ENCODE results near the gene FBXW11.

DNA sequence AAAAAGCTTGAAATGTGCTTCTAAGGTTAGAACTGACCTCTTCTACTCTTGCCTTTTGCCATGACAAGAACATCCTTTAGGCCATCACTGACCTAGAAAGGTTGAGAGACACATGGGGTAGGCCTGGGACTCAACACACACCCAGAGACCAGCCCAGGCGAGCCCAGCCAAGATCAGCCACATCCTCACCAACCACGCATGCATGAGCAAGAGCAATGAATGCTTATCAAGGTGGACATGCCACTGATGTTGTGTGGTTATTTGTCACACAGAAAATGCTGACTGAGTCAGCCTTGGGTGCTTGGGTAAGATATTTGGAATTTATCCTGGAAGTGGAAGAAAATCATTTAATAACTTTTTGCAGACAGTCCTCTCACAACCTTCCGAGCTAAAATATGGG lies 181.4 kb downstream of the FBXW11 start:
- no peak for TF ChIP-seq POLR2A (IDR thresholded peaks at IDR 0.05)
- TF ChIP-seq, protein P1, sequence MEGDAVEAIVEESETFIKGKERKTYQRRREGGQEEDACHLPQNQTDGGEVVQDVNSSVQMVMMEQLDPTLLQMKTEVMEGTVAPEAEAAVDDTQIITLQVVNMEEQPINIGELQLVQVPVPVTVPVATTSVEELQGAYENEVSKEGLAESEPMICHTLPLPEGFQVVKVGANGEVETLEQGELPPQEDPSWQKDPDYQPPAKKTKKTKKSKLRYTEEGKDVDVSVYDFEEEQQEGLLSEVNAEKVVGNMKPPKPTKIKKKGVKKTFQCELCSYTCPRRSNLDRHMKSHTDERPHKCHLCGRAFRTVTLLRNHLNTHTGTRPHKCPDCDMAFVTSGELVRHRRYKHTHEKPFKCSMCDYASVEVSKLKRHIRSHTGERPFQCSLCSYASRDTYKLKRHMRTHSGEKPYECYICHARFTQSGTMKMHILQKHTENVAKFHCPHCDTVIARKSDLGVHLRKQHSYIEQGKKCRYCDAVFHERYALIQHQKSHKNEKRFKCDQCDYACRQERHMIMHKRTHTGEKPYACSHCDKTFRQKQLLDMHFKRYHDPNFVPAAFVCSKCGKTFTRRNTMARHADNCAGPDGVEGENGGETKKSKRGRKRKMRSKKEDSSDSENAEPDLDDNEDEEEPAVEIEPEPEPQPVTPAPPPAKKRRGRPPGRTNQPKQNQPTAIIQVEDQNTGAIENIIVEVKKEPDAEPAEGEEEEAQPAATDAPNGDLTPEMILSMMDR (IDR thresholded peaks at IDR 0.05): no peak

All from thyroid gland (tissue), 4 donors.